Endothelial cell of umbilical vein (primary cell): ENCODE results near the gene NIN. TPM values are rescaled to one million over a fixed set of nuclear protein-coding genes. Genes with fewer than 3 reads are reported as not detected.

Experiments used
- BruUV-seq: library from RNA; stranded (reverse); fragments of 400-500 nt; replicated peaks from 2 replicates; lab custom pipeline; 2021; lab: Mats Ljungman, UMichigan
- CTCF ChIA-PET: fragments of 300-600, 350-600 bp; sonication (Branson Sonifier 250); formaldehyde crosslinking; loops from one replicate; lab custom pipeline; 2021; ENCODE audit warnings: antibody characterized with exemption, inconsistent platforms; lab: Charles Lee
- POLR2A ChIA-PET: fragments of 300-600, 350-600 bp; sonication (Branson Sonifier 250); formaldehyde crosslinking; loops from one replicate; lab custom pipeline; 2021; ENCODE audit warnings: antibody characterized with exemption, inconsistent platforms; lab: Charles Lee
- DNase-seq: peaks from one replicate; pipeline ENCODE4 v3.0.0-alpha.2; 2011; ENCODE audit warnings: low read depth, low spot score
- FAIRE-seq: peaks from 2 replicates; lab custom pipeline; 2011; peaks lifted over from hg19 to GRCh38; lab: Jason Lieb, UNC
- H2AFZ ChIP-seq: 2 replicates; pipeline ENCODE4 v1.6.0; 2012; ENCODE audit warnings: low read depth, low read length, control low read depth, inconsistent platforms
- H3K27ac ChIP-seq: 2 replicates; pipeline ENCODE4 v1.5.1; 2011; ENCODE audit warnings: low read depth, mild to moderate bottlenecking, control low read depth, low read length, moderate library complexity; ENCODE audit not compliant: insufficient read depth
- H3K27me3 ChIP-seq, 2 experiments: 2 replicates each; pipeline versions ENCODE4 v1.6.0 to v1.6.1; 2011; ENCODE audit warnings: low read length in 2 of 2, mixed read lengths in 1 of 2; ENCODE audit not compliant: control insufficient read depth in 2 of 2, insufficient read depth in 2 of 2
- H3K36me3 ChIP-seq, 2 experiments: 2 replicates in 1 of 2; 3 replicates in 1 of 2; pipeline ENCODE4 v1.5.1; 2011; ENCODE audit warnings: low read length in 2 of 2, mild to moderate bottlenecking in 1 of 2, moderate library complexity in 1 of 2; ENCODE audit not compliant: control insufficient read depth in 2 of 2, insufficient read depth in 2 of 2; ENCODE audit errors: extremely low read depth in 1 of 2
- H3K4me1 ChIP-seq: 3 replicates; pipeline ENCODE4 v1.5.1; 2011; ENCODE audit warnings: mild to moderate bottlenecking, low read length; ENCODE audit not compliant: control insufficient read depth, insufficient read depth; ENCODE audit errors: extremely low read depth
- H3K4me2 ChIP-seq: 2 replicates; pipeline ENCODE4 v1.6.1; 2011; ENCODE audit warnings: low read length, control low read depth, mixed read lengths; ENCODE audit not compliant: insufficient read depth
- H3K4me3 ChIP-seq, 3 experiments: fragments of 200-600 bp in 1 of 3; sonication (generic), shearing (Covaris generic) in 1 of 3; replicated peaks in 1 of 3; 2 replicates each; pipeline ENCODE4 v1.5.1; 2011 to 2016; ENCODE audit warnings: control low read depth in 3 of 3, low read length in 3 of 3, mild to moderate bottlenecking in 2 of 3, inconsistent platforms in 1 of 3, low read depth in 1 of 3, moderate library complexity in 1 of 3; ENCODE audit not compliant: insufficient read depth in 1 of 3
- H3K79me2 ChIP-seq: 2 replicates; pipeline ENCODE4 v1.6.0; 2012; ENCODE audit warnings: low read length, inconsistent platforms; ENCODE audit not compliant: control insufficient read depth, insufficient read depth
- H3K9ac ChIP-seq: replicated peaks from 2 replicates; pipeline ENCODE3; 2011; ENCODE audit warnings: low read length, control low read depth; ENCODE audit not compliant: insufficient read depth; ENCODE audit errors: extremely low read depth
- H3K9me1 ChIP-seq: replicated peaks from 3 replicates; pipeline ENCODE4 v1.6.0; 2011; ENCODE audit warnings: mild to moderate bottlenecking, low read length; ENCODE audit not compliant: control insufficient read depth, insufficient read depth; ENCODE audit errors: extremely low read depth
- H3K9me3 ChIP-seq: replicated peaks from 2 replicates; pipeline ENCODE4 v1.5.1; 2012; ENCODE audit warnings: low read length, inconsistent platforms; ENCODE audit not compliant: control insufficient read depth, insufficient read depth
- H4K20me1 ChIP-seq: replicated peaks from 2 replicates; pipeline ENCODE3; 2011; ENCODE audit warnings: mild to moderate bottlenecking, low read length; ENCODE audit not compliant: control insufficient read depth, insufficient read depth; ENCODE audit errors: extremely low read depth
- EZH2 ChIP-seq: IDR thresholded peaks from 2 replicates; pipeline ENCODE4 v1.6.1; 2012; ENCODE audit warnings: borderline replicate concordance, low read depth, mild to moderate bottlenecking, moderate library complexity, low read length, inconsistent platforms; ENCODE audit not compliant: severe bottlenecking
- FOS ChIP-seq: IDR thresholded peaks from 2 replicates; pipeline ENCODE4 v1.6.1; 2011; ENCODE audit warnings: mild to moderate bottlenecking, low read length, moderate library complexity, borderline replicate concordance; ENCODE audit not compliant: insufficient read depth
- GATA2 ChIP-seq: IDR thresholded peaks from 2 replicates; pipeline ENCODE4 v1.7.0; 2011; ENCODE audit warnings: low read depth, mild to moderate bottlenecking, moderate library complexity, mixed read lengths, low read length; ENCODE audit not compliant: insufficient read length, insufficient read depth
- JUN ChIP-seq: IDR thresholded peaks from 2 replicates; pipeline ENCODE4 v1.6.1; 2011; ENCODE audit warnings: borderline replicate concordance, low read depth; ENCODE audit not compliant: insufficient read length, insufficient read depth
- MYC ChIP-seq: IDR thresholded peaks from one replicate; pipeline ENCODE4 v1.6.1; 2011; ENCODE audit warnings: mild to moderate bottlenecking, low read depth, low read length
- POLR2A ChIP-seq: IDR thresholded peaks from 2 replicates; pipeline ENCODE4 v1.6.1; 2012; ENCODE audit warnings: low read depth, mild to moderate bottlenecking, control low read depth, low read length
- POLR2AphosphoS5 ChIP-seq: IDR thresholded peaks from 2 replicates; pipeline ENCODE4 v1.6.1; 2012; ENCODE audit warnings: low read depth, mild to moderate bottlenecking, control low read depth, low read length, moderate library complexity; ENCODE audit not compliant: insufficient read depth
- dilution Hi-C: fragments of 300-500 bp; cut with MboI; formaldehyde crosslinking; loops from one replicate; pipeline ENCODE4 v1.15.0; 2019; ENCODE audit warnings: low sequenced_read_pairs; ENCODE audit not compliant: extremely low pct_ligation_motif_present
- intact Hi-C: fragments of 100-400 bp; cut with micrococcal nuclease; formaldehyde crosslinking; loops from one replicate; pipeline ENCODE4 v1.10.0; 2022
- polyA plus RNA-seq, 4 experiments: library from polyadenylated mRNA; depleted of rRNA in 3 of 4; stranded (reverse) in 3 of 4; unstranded in 1 of 4; fragments of >200 nt; gene quantifications; 2 replicates each; pipeline versions ENCODE4 v1.2.1 to v1.2.3, GENCODE V29; 2011 to 2012; ENCODE audit warnings: missing spikeins in 1 of 4
- total RNA-seq: library from RNA; stranded (reverse); gene quantifications from 2 replicates; pipeline ENCODE4 v1.2.3, GENCODE V29; 2021
- TF ChIP-seq, protein P1 (sequence below): IDR thresholded peaks from 2 replicates; pipeline ENCODE4 v1.6.1; 2011; ENCODE audit not compliant: insufficient read depth, insufficient read length
- TF ChIP-seq, protein P2 (sequence below), 2 donors: IDR thresholded peaks; 1 replicate in 1 of 2; 2 replicates in 1 of 2; pipeline ENCODE4 v1.5.1; 2011; ENCODE audit warnings: low read length in 2 of 2, mild to moderate bottlenecking in 2 of 2, moderate library complexity in 2 of 2, control low read depth in 1 of 2, inconsistent platforms in 1 of 2, low read depth in 1 of 2; ENCODE audit not compliant: insufficient read depth in 1 of 2; ENCODE audit errors: extremely low read depth in 1 of 2

NIN gene
- total and polyA plus RNA-seq, 2 donors (not counting 3 experiments of a cell fraction or from before 2014, with no cell fraction given), result 7.1 to 76.3 TPM

DNA sequence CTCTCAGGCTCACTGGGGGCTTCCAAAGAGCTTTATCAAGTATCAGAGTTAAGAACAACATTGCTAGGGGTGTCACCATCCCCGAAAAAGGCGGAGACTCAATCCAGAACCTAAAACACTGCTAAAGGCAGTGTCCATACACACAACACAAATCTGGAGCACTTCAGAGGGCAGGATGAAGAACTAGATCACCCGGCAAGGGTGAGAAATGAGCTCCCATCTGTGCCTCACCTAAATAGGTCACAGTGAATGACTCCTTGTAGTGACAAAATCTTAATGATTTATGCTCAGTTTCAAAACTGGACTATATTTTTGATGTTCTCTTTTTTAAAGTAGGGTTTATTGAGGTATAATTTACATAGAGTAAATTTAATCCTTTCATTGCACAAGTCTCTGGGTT lies 25.6 kb downstream of the NIN start:
- BruUV-seq, result no TSS peak
- Histone ChIP-seq H4K20me1 (no peaks in the 10 kb centered on the region), H3K27ac (peak overlapping the region; percentile 78), H3K9ac (no peak overlapping the region), H3K36me3 (peaks cover 0 to 3% of the 10 kb centered on the region in 2 experiments), H3K9me3 (no peaks in the 10 kb centered on the region), H3K4me1 (peaks cover 46% of the 10 kb centered on the region), H3K9me1 (no peaks in the 10 kb centered on the region), H3K4me3 (no peak overlapping the region), H3K79me2 (peaks cover 24% of the 10 kb centered on the region), H2AFZ (no peak overlapping the region), H3K27me3 (no peaks in the 10 kb centered on the region), H3K4me2 (no peak overlapping the region)
- dilution Hi-C loops, result no loop called here
- TF ChIP-seq GATA2 (no peak), EZH2 (no peak), POLR2A (no peak), MYC (no peak), FOS (no peak), POLR2AphosphoS5 (no peak), JUN (no peak)
- TF ChIP-seq, protein P1, sequence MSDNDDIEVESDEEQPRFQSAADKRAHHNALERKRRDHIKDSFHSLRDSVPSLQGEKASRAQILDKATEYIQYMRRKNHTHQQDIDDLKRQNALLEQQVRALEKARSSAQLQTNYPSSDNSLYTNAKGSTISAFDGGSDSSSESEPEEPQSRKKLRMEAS, result no peak
- TF ChIP-seq, protein P2, sequence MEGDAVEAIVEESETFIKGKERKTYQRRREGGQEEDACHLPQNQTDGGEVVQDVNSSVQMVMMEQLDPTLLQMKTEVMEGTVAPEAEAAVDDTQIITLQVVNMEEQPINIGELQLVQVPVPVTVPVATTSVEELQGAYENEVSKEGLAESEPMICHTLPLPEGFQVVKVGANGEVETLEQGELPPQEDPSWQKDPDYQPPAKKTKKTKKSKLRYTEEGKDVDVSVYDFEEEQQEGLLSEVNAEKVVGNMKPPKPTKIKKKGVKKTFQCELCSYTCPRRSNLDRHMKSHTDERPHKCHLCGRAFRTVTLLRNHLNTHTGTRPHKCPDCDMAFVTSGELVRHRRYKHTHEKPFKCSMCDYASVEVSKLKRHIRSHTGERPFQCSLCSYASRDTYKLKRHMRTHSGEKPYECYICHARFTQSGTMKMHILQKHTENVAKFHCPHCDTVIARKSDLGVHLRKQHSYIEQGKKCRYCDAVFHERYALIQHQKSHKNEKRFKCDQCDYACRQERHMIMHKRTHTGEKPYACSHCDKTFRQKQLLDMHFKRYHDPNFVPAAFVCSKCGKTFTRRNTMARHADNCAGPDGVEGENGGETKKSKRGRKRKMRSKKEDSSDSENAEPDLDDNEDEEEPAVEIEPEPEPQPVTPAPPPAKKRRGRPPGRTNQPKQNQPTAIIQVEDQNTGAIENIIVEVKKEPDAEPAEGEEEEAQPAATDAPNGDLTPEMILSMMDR (IDR thresholded peaks at IDR 0.05; ENCODE audit: extremely low read depth in 1 of 2, insufficient read depth in 1 of 2, low read depth in 1 of 2, low read length in 2 of 2), result no peak
- intact Hi-C loops, result no loop called here
- FAIRE-seq (no peak), DNase-seq (no peak)
- ChIA-PET POLR2A (no interaction called here), CTCF (interaction anchor here (1.7 to 4.0 kb wide), 2 partner anchors 32 to 55 kb away, joined by 5 to 23 read pairs; no protein-coding TSS in a partner anchor)
